Skeletal muscle tissue (tissue), 4 donors: ENCODE measurements around the gene PALMD. TPM values are rescaled to one million over a fixed set of nuclear protein-coding genes. Genes with fewer than 3 reads are reported as not detected.

Source experiments
- H3K27ac ChIP-seq: one replicate; pipeline ENCODE4 v1.7.0; 2013; ENCODE audit warnings: mild to moderate bottlenecking, low read depth, low read length, inconsistent platforms
- H3K27me3 ChIP-seq, 3 donors: one replicate each; pipeline ENCODE4 v1.7.0; 2013; ENCODE audit warnings: low read length in 3 of 3; ENCODE audit not compliant: control insufficient read depth in 3 of 3, insufficient read depth in 3 of 3
- H3K36me3 ChIP-seq, 3 donors: one replicate each; pipeline ENCODE4 v1.7.0; 2013; ENCODE audit warnings: low read length in 3 of 3; ENCODE audit not compliant: control insufficient read depth in 3 of 3, insufficient read depth in 3 of 3
- H3K4me1 ChIP-seq, 3 donors: one replicate each; pipeline ENCODE4 v1.7.0; 2013; ENCODE audit warnings: low read length in 3 of 3, mild to moderate bottlenecking in 3 of 3; ENCODE audit not compliant: control insufficient read depth in 3 of 3, insufficient read depth in 3 of 3
- H3K4me3 ChIP-seq, 3 donors: one replicate each; pipeline ENCODE4 v1.7.0; 2013; ENCODE audit warnings: low read length in 3 of 3
- H3K9ac ChIP-seq, 3 donors: one replicate each; pipeline ENCODE4 v1.7.0; 2013; ENCODE audit warnings: low read length in 3 of 3, mild to moderate bottlenecking in 3 of 3, moderate library complexity in 2 of 3, low read depth in 1 of 3
- H3K9me3 ChIP-seq, 3 donors: one replicate each; pipeline ENCODE4 v1.7.0; 2013; ENCODE audit warnings: low read length in 3 of 3; ENCODE audit not compliant: control insufficient read depth in 3 of 3
- total RNA-seq: library from RNA; depleted of rRNA; stranded (reverse); fragments of >200 nt; gene quantifications from one replicate; pipeline ENCODE4 v1.2.3, GENCODE V29; 2014
- donor health status: Osteomylitis.

Gene PALMD
- total RNA-seq, 1 donor from 2014 or later, result 46.4 TPM

GRCh38 chr1:99670583-99670982, 24.7 kb downstream of the PALMD start:
- H3K4me3 ChIP-seq, result peak overlapping the region in 1 of 3 donors; percentile 20
- H3K36me3 ChIP-seq, result peaks cover 11 to 34% (median 20%) of the 10 kb centered on the region in 3 donors
- no peaks in the 10 kb centered on the region for H3K9me3 ChIP-seq
- H3K27me3 ChIP-seq, result no peaks in the 10 kb centered on the region
- peak overlapping the region; percentile 86 for H3K27ac ChIP-seq
- H3K9ac ChIP-seq, result peak overlapping the region in 1 of 3 donors; percentile 47
- peaks cover 59 to 73% (median 72%) of the 10 kb centered on the region in 3 donors for H3K4me1 ChIP-seq

DNA sequence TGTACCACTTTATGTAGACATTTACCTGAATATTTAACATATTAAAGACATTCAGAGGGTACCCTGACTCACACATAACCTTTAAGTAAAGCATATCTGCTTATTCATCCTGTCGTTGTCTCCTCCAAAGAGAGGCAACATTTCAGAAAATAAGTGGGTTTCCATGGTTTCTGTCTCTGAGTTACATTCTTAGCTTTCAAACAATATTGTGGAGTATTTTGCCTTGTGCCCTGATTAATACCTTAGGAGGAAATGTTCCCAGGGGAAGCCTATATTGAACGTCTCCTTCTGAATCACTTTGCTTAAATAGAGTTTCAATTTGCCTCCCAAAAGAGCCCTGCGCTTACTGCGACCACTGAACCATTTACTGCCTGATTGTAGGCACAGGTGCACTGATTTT, 26.1 kb downstream of the PALMD start:
- Histone ChIP-seq H3K9me3 (no peaks in the 10 kb centered on the region), H3K27ac (peak overlapping the region; percentile 86), H3K9ac (peak overlapping the region in 2 of 3 donors; percentile 28 to 35), H3K27me3 (no peaks in the 10 kb centered on the region), H3K4me1 (peaks cover 61 to 81% (median 77%) of the 10 kb centered on the region in 3 donors), H3K36me3 (peaks cover 11 to 34% (median 18%) of the 10 kb centered on the region in 3 donors), H3K4me3 (peak overlapping the region in 1 of 3 donors; percentile 6)

- peak overlapping the region; percentile 86 for H3K27ac ChIP-seq
- peaks cover 64 to 85% (median 71%) of the 10 kb centered on the region in 3 donors for H3K4me1 ChIP-seq
- peak overlapping the region; percentile 1 to 36 (median 35) for H3K9ac ChIP-seq
- H3K36me3 ChIP-seq, result peaks cover 8 to 32% (median 13%) of the 10 kb centered on the region in 3 donors
- H3K4me3 ChIP-seq, result peak overlapping the region; percentile 19 to 45 (median 23)
- no peaks in the 10 kb centered on the region for H3K27me3 ChIP-seq
- no peaks in the 10 kb centered on the region for H3K9me3 ChIP-seq
Measured at GRCh38 chr1:99672530-99673213, 26.8 kb downstream of the PALMD start.

GRCh38 chr1:99673315-99673714, 27.4 kb downstream of the PALMD start:
- Histone ChIP-seq H3K4me1 (peaks cover 60 to 79% (median 67%) of the 10 kb centered on the region in 3 donors), H3K27ac (peak overlapping the region; percentile 86), H3K9me3 (no peaks in the 10 kb centered on the region), H3K9ac (no peak overlapping the region), H3K36me3 (peaks cover 2 to 28% (median 9%) of the 10 kb centered on the region in 3 donors), H3K27me3 (no peaks in the 10 kb centered on the region), H3K4me3 (no peak overlapping the region)

DNA sequence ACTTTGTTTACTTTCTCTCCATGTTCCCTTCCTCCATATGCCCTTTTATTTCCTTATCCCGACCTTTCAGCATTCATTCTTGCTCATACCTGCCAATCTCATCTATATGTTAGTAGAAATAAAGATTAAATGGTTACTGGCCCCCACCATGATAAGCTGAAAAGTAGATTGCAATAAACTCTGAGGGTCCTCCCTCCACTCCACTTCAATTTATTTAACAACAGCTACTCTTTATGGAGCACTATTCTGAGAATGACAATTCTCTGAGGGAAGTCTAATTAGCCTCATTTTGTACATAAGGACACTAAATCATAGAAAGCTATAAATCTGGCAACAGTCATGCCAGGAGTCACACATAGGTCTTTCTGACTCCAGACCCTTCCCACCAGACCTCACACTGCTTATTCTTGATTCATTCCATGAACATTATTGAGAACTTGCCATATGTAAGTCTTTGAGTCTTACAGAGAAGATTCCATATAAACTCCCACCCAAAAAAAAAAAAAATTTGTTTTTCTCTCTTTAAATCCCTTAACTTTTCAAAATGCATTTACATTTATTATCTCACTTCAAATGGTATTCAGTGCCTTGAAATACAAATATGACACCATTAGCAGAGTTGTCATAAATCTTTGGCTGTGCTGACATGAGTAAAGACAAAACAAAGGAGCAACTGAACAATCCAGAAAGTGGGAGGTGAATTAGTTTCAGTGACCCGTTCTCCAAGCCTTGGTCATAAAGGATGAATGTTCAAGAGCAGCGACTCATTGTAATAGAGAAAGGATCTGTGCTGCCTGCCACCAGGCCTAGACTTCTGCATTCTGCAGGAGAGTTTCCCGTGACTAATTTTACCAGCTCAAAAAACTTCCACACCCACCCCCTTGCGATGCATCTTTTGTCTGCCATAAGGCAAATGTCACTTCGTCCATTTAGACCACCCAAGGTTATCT, 28.5 kb downstream of the PALMD start:
- peak overlapping the region in 1 of 3 donors; percentile 34 for H3K9ac ChIP-seq

DNA sequence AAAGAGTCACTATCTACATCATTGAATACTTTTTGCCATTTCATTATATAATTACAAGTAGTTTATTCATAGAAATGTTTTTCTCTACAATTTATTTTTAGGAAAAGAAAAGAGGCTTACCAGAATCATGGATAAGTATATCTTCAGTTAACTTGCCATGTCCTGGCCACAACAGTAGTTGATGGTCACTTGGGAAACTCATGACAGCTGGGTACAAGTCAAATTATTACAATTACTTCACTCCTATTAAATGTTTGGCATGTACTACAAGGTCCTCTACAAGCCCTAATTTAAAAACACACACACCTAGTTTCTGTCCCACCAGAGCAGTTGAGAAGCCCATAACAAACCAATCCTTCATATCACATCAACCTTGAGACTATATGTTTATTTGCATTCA, 29.4 kb downstream of the PALMD start:
- H3K4me1 ChIP-seq, result peaks cover 55 to 81% (median 73%) of the 10 kb centered on the region in 3 donors
- H3K9me3 ChIP-seq, result no peaks in the 10 kb centered on the region
- H3K36me3 ChIP-seq, result peaks cover 0 to 27% (median 4%) of the 10 kb centered on the region in 3 donors
- peak overlapping the region; percentile 86 for H3K27ac ChIP-seq
- no peaks in the 10 kb centered on the region for H3K27me3 ChIP-seq
- H3K9ac ChIP-seq, result no peak overlapping the region
- H3K4me3 ChIP-seq, result no peak overlapping the region

More for the DNA sequence above, 28.5 kb downstream of the PALMD start:
- peak overlapping the region; percentile 86 for H3K27ac ChIP-seq
- H3K36me3 ChIP-seq, result peaks cover 0 to 27% (median 4%) of the 10 kb centered on the region in 3 donors
- no peaks in the 10 kb centered on the region for H3K27me3 ChIP-seq
- no peaks in the 10 kb centered on the region for H3K9me3 ChIP-seq
- peak overlapping the region in 1 of 3 donors; percentile 24 for H3K4me3 ChIP-seq
- H3K4me1 ChIP-seq, result peaks cover 57 to 81% (median 72%) of the 10 kb centered on the region in 3 donors

DNA sequence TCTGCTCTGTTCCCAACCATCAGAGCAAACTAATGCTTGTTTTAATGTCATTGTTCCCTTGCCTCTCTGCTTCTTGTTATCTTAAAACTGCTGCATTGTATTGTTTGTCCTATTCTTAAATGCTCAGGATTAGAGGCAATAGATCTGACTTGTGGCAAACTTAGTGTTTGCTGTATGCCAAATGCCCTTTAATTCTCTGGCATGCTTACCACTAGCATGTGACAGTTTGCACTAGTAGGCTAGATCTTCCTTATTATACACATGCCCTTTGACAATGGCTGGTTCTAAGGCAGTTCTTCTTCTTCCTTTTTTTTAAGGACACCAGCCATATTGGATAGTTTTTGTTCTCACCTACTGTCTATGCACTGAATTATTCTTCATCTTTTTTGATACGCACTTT, 30.1 kb downstream of the PALMD start:
- Histone ChIP-seq H3K9ac (no peak overlapping the region), H3K27me3 (no peaks in the 10 kb centered on the region), H3K27ac (peak overlapping the region; percentile 86), H3K4me1 (peaks cover 51 to 78% (median 70%) of the 10 kb centered on the region in 3 donors), H3K36me3 (peaks cover 0 to 27% (median 6%) of the 10 kb centered on the region in 3 donors), H3K4me3 (no peak overlapping the region), H3K9me3 (no peaks in the 10 kb centered on the region)

DNA sequence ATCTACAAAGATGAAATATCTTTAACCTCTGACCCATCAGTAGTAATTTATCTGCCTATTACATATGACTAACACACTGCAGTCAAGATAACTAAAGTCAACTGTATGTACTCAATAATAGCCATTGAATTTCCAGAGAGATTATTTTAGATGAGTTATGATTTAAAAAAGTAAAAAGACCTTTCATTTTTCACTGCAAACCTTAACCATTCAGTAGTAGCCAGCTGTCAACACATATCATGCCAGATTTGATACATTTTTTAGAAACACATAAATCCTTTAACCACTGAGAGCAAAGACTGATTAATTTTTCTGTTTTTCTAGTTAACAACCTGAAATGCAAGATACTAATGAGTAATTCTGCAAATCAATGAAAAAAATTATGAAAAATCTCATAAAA, 31.0 kb downstream of the PALMD start:
- peaks cover 46 to 78% (median 69%) of the 10 kb centered on the region in 3 donors for H3K4me1 ChIP-seq

DNA sequence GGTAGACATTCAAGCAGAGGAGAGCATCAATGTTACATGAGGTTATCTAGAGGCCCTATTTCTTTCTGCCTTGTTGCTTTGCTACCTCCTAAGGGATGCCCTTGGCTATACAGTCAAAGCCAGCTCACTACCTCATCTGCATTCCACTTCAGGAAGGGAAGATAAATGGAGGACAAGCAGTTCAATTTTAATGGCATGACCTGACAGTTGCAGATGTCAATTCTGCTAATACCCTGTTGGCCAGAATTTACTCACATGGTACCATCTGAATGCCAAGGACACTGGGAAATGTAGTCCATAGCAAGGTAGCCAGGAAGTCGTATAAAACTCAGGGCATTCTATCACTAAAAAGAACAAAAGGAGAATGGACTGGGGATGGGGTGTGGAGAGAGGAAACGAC, 31.5 kb downstream of the PALMD start:
- Histone ChIP-seq H3K9me3 (no peaks in the 10 kb centered on the region), H3K27ac (peak overlapping the region; percentile 45), H3K36me3 (peaks cover 0 to 21% (median 6%) of the 10 kb centered on the region in 3 donors), H3K4me1 (peaks cover 42 to 74% (median 69%) of the 10 kb centered on the region in 3 donors), H3K27me3 (no peaks in the 10 kb centered on the region), H3K4me3 (no peak overlapping the region), H3K9ac (no peak overlapping the region)

More for the DNA sequence above, 31.0 kb downstream of the PALMD start:
- Histone ChIP-seq H3K9me3 (no peaks in the 10 kb centered on the region), H3K36me3 (peaks cover 0 to 25% (median 6%) of the 10 kb centered on the region in 3 donors), H3K27ac (peak overlapping the region; percentile 45), H3K4me3 (no peak overlapping the region), H3K9ac (no peak overlapping the region), H3K27me3 (no peaks in the 10 kb centered on the region)
